Esophagus squamous epithelium (tissue), 4 donors: ENCODE data around the gene CCNF.

Source experiments
- CTCF ChIP-seq, 6 experiments: fragments of 450-650 bp in 4 of 6; fragments of 200-600 bp in 2 of 6; sonication (generic) in 2 of 6; IDR thresholded peaks; one replicate each; pipeline ENCODE4 v1.5.1; 2016 to 2019; ENCODE audit warnings: antibody characterized with exemption in 6 of 6, mild to moderate bottlenecking in 4 of 6, moderate library complexity in 4 of 6
- POLR2A ChIP-seq, 4 donors: fragments of 450-650 bp; IDR thresholded peaks; one replicate each; pipeline ENCODE4 v1.6.1; 2017; ENCODE audit warnings: antibody characterized with exemption in 4 of 4, mild to moderate bottlenecking in 4 of 4, moderate library complexity in 3 of 4

- no peak for TF ChIP-seq CTCF (IDR thresholded peaks at IDR 0.05)
- no peak for TF ChIP-seq POLR2A (IDR thresholded peaks at IDR 0.05)
These were observed 60.3 kb downstream of the CCNF start for GRCh38 chr16:2489581-2489980.
